Astrocyte (in vitro differentiated cells and primary cell): ENCODE data around the gene CCDC117. TPM values are rescaled to one million over a fixed set of nuclear protein-coding genes. Genes with fewer than 3 reads are reported as not detected.
A peak's percentile ranks its signal among the peaks of the same experiment; 100 is the strongest.
"Not testable (repeated sequence)": the region's sequence is repeated elsewhere in the genome, so short reads cannot be mapped to it uniquely, and the experiment has no call there.

Experiments used
- DNase-seq: peaks from one replicate; pipeline ENCODE4 v3.0.0-alpha.2; 2010; ENCODE audit warnings: low read depth
- FAIRE-seq: peaks from 2 replicates; lab custom pipeline; 2011; peaks lifted over from hg19 to GRCh38; lab: Jason Lieb, UNC
- H2AFZ ChIP-seq: 2 replicates; pipeline ENCODE4 v1.6.0; 2012; ENCODE audit warnings: low read depth, low read length, inconsistent platforms
- H3K27ac ChIP-seq: 2 replicates; pipeline ENCODE4 v1.5.1; 2011; ENCODE audit warnings: low read depth, low read length, inconsistent platforms
- H3K27me3 ChIP-seq: 2 replicates; pipeline ENCODE4 v1.6.0; 2011; ENCODE audit warnings: low read length, inconsistent platforms; ENCODE audit not compliant: insufficient read depth
- H3K36me3 ChIP-seq: 2 replicates; pipeline ENCODE4 v1.5.1; 2011; ENCODE audit warnings: low read length, inconsistent platforms; ENCODE audit not compliant: insufficient read depth
- H3K4me1 ChIP-seq: 2 replicates; pipeline ENCODE4 v1.5.1; 2011; ENCODE audit warnings: low read length, inconsistent platforms; ENCODE audit not compliant: insufficient read depth
- H3K4me2 ChIP-seq: 2 replicates; pipeline ENCODE4 v1.6.0; 2012; ENCODE audit warnings: low read length, inconsistent platforms
- H3K4me3 ChIP-seq: 2 replicates; pipeline ENCODE4 v1.5.1; 2011; ENCODE audit warnings: low read depth, mild to moderate bottlenecking, low read length, inconsistent platforms; ENCODE audit not compliant: insufficient read depth
- H3K79me2 ChIP-seq: 2 replicates; pipeline ENCODE4 v1.6.0; 2012; ENCODE audit warnings: mild to moderate bottlenecking, low read length, inconsistent platforms; ENCODE audit not compliant: insufficient read depth
- H3K9ac ChIP-seq: 2 replicates; pipeline ENCODE4 v1.6.0; 2012; ENCODE audit warnings: mild to moderate bottlenecking, low read length, inconsistent platforms
- H3K9me3 ChIP-seq: 2 replicates; pipeline ENCODE4 v1.5.1; 2012; ENCODE audit warnings: low read depth, mild to moderate bottlenecking, low read length, inconsistent platforms; ENCODE audit not compliant: insufficient read depth
- H4K20me1 ChIP-seq: 2 replicates; pipeline ENCODE4 v1.6.0; 2012; ENCODE audit warnings: low read length, inconsistent platforms; ENCODE audit not compliant: insufficient read depth
- H3K27ac Mint-ChIP-seq: one replicate; pipeline ENCODE4 v1.8.0; 2021; ENCODE audit warnings: mild to moderate bottlenecking, mixed read lengths; ENCODE audit not compliant: unreplicated experiment
- H3K27me3 Mint-ChIP-seq: one replicate; pipeline ENCODE4 v1.8.0; 2021; ENCODE audit warnings: low read depth, mixed read lengths; ENCODE audit not compliant: unreplicated experiment
- H3K36me3 Mint-ChIP-seq: one replicate; pipeline ENCODE4 v1.8.0; 2021; ENCODE audit warnings: low read depth, mixed read lengths; ENCODE audit not compliant: unreplicated experiment
- H3K4me1 Mint-ChIP-seq: one replicate; pipeline ENCODE4 v1.8.0; 2021; ENCODE audit warnings: low read depth, mixed read lengths; ENCODE audit not compliant: unreplicated experiment
- H3K4me3 Mint-ChIP-seq: one replicate; pipeline ENCODE4 v1.8.0; 2021; ENCODE audit warnings: mild to moderate bottlenecking, moderate library complexity, mixed read lengths; ENCODE audit not compliant: unreplicated experiment
- H3K9me3 Mint-ChIP-seq: one replicate; pipeline ENCODE4 v1.8.0; 2021; ENCODE audit warnings: mild to moderate bottlenecking, mixed read lengths; ENCODE audit not compliant: unreplicated experiment
- EZH2 ChIP-seq: IDR thresholded peaks from 2 replicates; pipeline ENCODE4 v1.6.1; 2012; ENCODE audit warnings: mild to moderate bottlenecking, low read length, inconsistent platforms; ENCODE audit not compliant: insufficient read depth
- total RNA-seq: library from RNA; stranded (reverse); gene quantifications from 2 replicates; pipeline ENCODE4 v1.2.1, GENCODE V29; 2021
- TF ChIP-seq, protein P1 (sequence below): IDR thresholded peaks from 2 replicates; pipeline ENCODE4 v1.5.1; 2011; ENCODE audit warnings: low read depth, mild to moderate bottlenecking, inconsistent platforms, low read length, moderate library complexity; ENCODE audit not compliant: insufficient read depth

The CCDC117 gene
- total RNA-seq, 1 donor from 2014 or later: 15.8 TPM

DNA sequence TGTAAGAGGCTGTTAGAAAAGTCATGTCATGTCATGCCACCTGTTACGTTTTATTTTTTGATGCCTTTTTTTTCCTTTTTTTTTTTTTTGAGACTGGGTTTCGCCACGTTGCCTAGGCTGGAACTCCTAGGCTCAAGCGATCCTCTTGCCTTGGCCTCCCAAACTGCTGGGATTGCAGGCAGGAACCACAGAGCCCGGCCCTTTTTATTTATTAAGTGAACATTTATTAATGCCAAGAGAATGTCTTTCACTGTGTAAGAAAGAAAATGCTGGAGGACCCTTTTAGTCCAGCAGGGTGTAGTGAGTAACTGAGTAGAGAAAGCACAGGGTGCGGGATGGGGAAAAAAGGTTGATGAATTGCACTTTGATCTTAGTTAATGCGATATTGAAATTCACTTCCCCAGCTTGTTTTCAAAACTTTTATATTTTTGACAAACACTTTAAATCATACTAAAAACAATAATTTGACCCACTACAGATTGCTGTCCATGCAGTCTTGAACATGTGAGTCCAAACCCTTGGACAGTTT is 30.2 kb downstream of the CCDC117 start:
- Histone ChIP-seq H2AFZ (no peak overlapping the region), H3K9ac (no peak overlapping the region), H3K4me3 (no peak overlapping the region), H3K9me3 (no peaks in the 10 kb centered on the region), H3K27me3 (no peaks in the 10 kb centered on the region), H4K20me1 (peaks cover 14% of the 10 kb centered on the region), H3K4me1 (peaks cover 13% of the 10 kb centered on the region), H3K79me2 (peaks cover 44% of the 10 kb centered on the region), H3K4me2 (peak overlapping the region; percentile 86), H3K27ac (no peak overlapping the region), H3K36me3 (peaks cover 10% of the 10 kb centered on the region)
- no peak for TF ChIP-seq EZH2
- TF ChIP-seq, protein P1, sequence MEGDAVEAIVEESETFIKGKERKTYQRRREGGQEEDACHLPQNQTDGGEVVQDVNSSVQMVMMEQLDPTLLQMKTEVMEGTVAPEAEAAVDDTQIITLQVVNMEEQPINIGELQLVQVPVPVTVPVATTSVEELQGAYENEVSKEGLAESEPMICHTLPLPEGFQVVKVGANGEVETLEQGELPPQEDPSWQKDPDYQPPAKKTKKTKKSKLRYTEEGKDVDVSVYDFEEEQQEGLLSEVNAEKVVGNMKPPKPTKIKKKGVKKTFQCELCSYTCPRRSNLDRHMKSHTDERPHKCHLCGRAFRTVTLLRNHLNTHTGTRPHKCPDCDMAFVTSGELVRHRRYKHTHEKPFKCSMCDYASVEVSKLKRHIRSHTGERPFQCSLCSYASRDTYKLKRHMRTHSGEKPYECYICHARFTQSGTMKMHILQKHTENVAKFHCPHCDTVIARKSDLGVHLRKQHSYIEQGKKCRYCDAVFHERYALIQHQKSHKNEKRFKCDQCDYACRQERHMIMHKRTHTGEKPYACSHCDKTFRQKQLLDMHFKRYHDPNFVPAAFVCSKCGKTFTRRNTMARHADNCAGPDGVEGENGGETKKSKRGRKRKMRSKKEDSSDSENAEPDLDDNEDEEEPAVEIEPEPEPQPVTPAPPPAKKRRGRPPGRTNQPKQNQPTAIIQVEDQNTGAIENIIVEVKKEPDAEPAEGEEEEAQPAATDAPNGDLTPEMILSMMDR: no peak
- H3K4me3 Mint-ChIP-seq: peak overlapping the region; percentile 67
- H3K4me1 Mint-ChIP-seq: peaks cover 7% of the 10 kb centered on the region
- peaks cover 2% of the 10 kb centered on the region for H3K36me3 Mint-ChIP-seq
- H3K27me3 Mint-ChIP-seq: no peaks in the 10 kb centered on the region
- peaks cover 2% of the 10 kb centered on the region for H3K9me3 Mint-ChIP-seq
- DNase-seq (no peak), FAIRE-seq (no peak)
- H3K27ac Mint-ChIP-seq: no peak overlapping the region

DNA sequence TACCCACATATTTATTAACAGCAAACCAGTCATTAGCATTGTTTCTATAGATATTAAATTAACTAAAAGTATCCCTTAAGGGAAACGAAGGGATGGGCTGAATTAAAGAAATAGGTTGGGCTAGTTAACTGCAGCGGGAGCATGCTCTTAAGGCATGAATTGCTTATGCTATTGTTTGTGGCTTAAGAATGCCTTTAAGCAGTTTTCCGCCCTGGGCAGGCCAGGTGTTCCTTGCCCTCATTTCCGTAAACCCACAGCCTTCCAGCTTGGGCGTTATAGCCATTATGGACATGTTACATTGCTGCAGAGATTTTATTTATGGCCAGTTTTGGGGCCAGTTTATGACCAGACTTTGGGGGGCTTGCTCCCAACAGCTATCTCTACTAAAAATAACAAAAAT is 32.9 kb downstream of the CCDC117 start:
- H3K4me2 ChIP-seq, FAIRE-seq, H3K36me3 Mint-ChIP-seq, H3K4me3 Mint-ChIP-seq, H4K20me1 ChIP-seq, H3K4me3 ChIP-seq, H2AFZ ChIP-seq, H3K36me3 ChIP-seq, DNase-seq, H3K9me3 ChIP-seq, H3K4me1 Mint-ChIP-seq, H3K27me3 ChIP-seq, H3K9ac ChIP-seq, H3K27me3 Mint-ChIP-seq, H3K9me3 Mint-ChIP-seq, H3K4me1 ChIP-seq, H3K27ac Mint-ChIP-seq, H3K27ac ChIP-seq: not testable (repeated sequence)
- peaks cover 19% of the 10 kb centered on the region for H3K79me2 ChIP-seq

DNA sequence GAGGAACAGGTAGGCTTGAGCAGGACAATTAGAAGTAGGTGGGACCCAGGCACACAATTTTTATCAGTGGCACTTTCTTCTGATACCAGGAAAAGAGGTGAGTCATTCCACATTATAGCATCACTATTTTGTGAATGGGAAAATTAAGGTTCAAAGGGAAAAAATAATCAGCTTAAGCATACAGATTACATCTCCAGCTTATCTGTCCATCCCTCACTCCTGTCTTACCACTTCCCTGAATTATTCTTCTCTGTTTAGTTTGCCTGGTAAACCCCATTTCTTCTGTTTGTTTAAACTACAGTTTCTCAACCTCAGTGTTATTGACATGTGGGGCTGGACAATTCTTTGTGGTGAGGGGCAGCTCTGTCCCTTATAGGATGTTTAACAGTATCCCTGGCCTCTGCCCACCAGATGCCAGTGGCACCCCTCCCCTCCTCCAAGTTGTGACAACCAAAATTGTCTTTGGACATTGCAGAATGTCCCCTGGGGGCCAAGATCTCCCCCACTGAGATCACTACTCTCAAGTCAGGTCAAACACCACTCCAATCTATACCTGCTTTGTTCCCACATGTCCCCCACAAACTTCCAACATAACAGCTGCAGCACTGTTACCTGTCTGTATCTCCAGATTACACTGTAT is 36.3 kb downstream of the CCDC117 start:
- peaks cover 2% of the 10 kb centered on the region for H3K79me2 ChIP-seq
- H3K4me3 Mint-ChIP-seq: no peak overlapping the region
- DNase-seq: no peak
- no peaks in the 10 kb centered on the region for H3K4me1 Mint-ChIP-seq
- no peaks in the 10 kb centered on the region for H3K27me3 Mint-ChIP-seq
- H3K36me3 ChIP-seq: no peaks in the 10 kb centered on the region
- H3K27ac Mint-ChIP-seq: no peak overlapping the region
- no peak overlapping the region for H3K9ac ChIP-seq
- no peaks in the 10 kb centered on the region for H3K36me3 Mint-ChIP-seq
- no peak overlapping the region for H3K27ac ChIP-seq
- H3K9me3 ChIP-seq: no peaks in the 10 kb centered on the region
- no peak overlapping the region for H3K4me2 ChIP-seq
- no peak for FAIRE-seq
- no peaks in the 10 kb centered on the region for H3K27me3 ChIP-seq
- no peak for TF ChIP-seq EZH2
- TF ChIP-seq, protein P1: no peak
- no peaks in the 10 kb centered on the region for H3K4me1 ChIP-seq
- no peaks in the 10 kb centered on the region for H3K9me3 Mint-ChIP-seq
- H2AFZ ChIP-seq: no peak overlapping the region
- no peaks in the 10 kb centered on the region for H4K20me1 ChIP-seq
- no peak overlapping the region for H3K4me3 ChIP-seq
